HepG2 (cell line): ENCODE results near the gene SPHK1. TPM values are rescaled to one million over a fixed set of nuclear protein-coding genes. Genes with fewer than 3 reads are reported as not detected.

Source experiments
- EED ChIP-seq: sonication (generic); formaldehyde crosslinking; IDR thresholded peaks from 2 replicates; pipeline ENCODE4 v1.5.0; 2020; ENCODE audit warnings: mild to moderate bottlenecking, missing genetic modification reagents
- ELF4 ChIP-seq: sonication (generic); formaldehyde crosslinking; IDR thresholded peaks from 2 replicates; pipeline ENCODE4 v1.5.0; 2020; ENCODE audit warnings: missing genetic modification reagents, mild to moderate bottlenecking, moderate library complexity, borderline replicate concordance
- FOXC1 ChIP-seq: sonication (generic); formaldehyde crosslinking; IDR thresholded peaks from 2 replicates; pipeline ENCODE4 v1.8.0; 2022; ENCODE audit warnings: mild to moderate bottlenecking, missing genetic modification reagents, borderline replicate concordance
- HDAC2 ChIP-seq: sonication (generic); formaldehyde crosslinking; IDR thresholded peaks from 2 replicates; pipeline ENCODE4 v1.4.0; 2020; ENCODE audit warnings: missing genetic modification reagents
- HHEX ChIP-seq: IDR thresholded peaks from 2 replicates; pipeline ENCODE4 v1.6.1; 2016; ENCODE audit warnings: control low read depth
- HMGA1 ChIP-seq: sonication (generic); formaldehyde crosslinking; conservative IDR thresholded peaks from 2 replicates; pipeline ENCODE4 v1.4.0; 2020; ENCODE audit warnings: missing genetic modification reagents
- KAT7 ChIP-seq: IDR thresholded peaks from 2 replicates; pipeline ENCODE4 v1.6.1; 2018; ENCODE audit warnings: borderline replicate concordance, missing compliant biosample characterization
- NFATC3 ChIP-seq: sonication (generic); formaldehyde crosslinking; IDR thresholded peaks from 2 replicates; pipeline ENCODE4 v1.5.1; 2020; ENCODE audit warnings: mild to moderate bottlenecking, missing genetic modification reagents
- PLSCR1 ChIP-seq: sonication (generic); formaldehyde crosslinking; IDR thresholded peaks from 2 replicates; pipeline ENCODE4 v1.5.0; 2020; ENCODE audit warnings: missing genetic modification reagents, mild to moderate bottlenecking, borderline replicate concordance
- SMAD1 ChIP-seq: sonication (generic); formaldehyde crosslinking; IDR thresholded peaks from 2 replicates; pipeline ENCODE4 v1.4.0; 2020; ENCODE audit warnings: missing genetic modification reagents, low read depth, mild to moderate bottlenecking, borderline replicate concordance
- SMARCC2 ChIP-seq: fragments of 450-650 bp; IDR thresholded peaks from 2 replicates; pipeline ENCODE4 v1.6.1; 2017; ENCODE audit warnings: antibody characterized with exemption, mild to moderate bottlenecking
- SMC3 ChIP-seq: IDR thresholded peaks from 2 replicates; pipeline ENCODE4 v1.6.1; 2011; ENCODE audit warnings: low read length, improper control_type of control experiment
- SNRNP70 ChIP-seq: fragments of 200-400 bp; formaldehyde crosslinking; IDR thresholded peaks from 2 replicates; pipeline ENCODE4 v1.6.1; 2017; ENCODE audit warnings: mild to moderate bottlenecking, low read depth, low read length, moderate library complexity
- SP2 ChIP-seq: sonication (generic); formaldehyde crosslinking; IDR thresholded peaks from 2 replicates; pipeline ENCODE4 v1.5.1; 2020; ENCODE audit warnings: mild to moderate bottlenecking, missing genetic modification reagents
- ZBTB1 ChIP-seq: sonication (generic); formaldehyde crosslinking; IDR thresholded peaks from 2 replicates; pipeline ENCODE4 v1.4.0; 2020; ENCODE audit warnings: missing genetic modification reagents, borderline replicate concordance
- ZNF274 ChIP-seq: sonication (generic); formaldehyde crosslinking; IDR thresholded peaks from 2 replicates; pipeline ENCODE4 v1.5.1; 2020; ENCODE audit warnings: mild to moderate bottlenecking, missing genetic modification reagents
- ZNF331 ChIP-seq: sonication (generic); formaldehyde crosslinking; IDR thresholded peaks from 2 replicates; pipeline ENCODE4 v1.4.0; 2020; ENCODE audit warnings: missing genetic modification reagents
- ZNF607 ChIP-seq: sonication (generic); formaldehyde crosslinking; IDR thresholded peaks from 2 replicates; pipeline ENCODE4 v1.5.1; 2020; ENCODE audit warnings: missing genetic modification reagents, mild to moderate bottlenecking, borderline replicate concordance
- ZNF646 ChIP-seq: sonication (generic); formaldehyde crosslinking; IDR thresholded peaks from 2 replicates; pipeline ENCODE4 v1.9.0; 2021; ENCODE audit warnings: mild to moderate bottlenecking, missing genetic modification reagents
- ZNF75D ChIP-seq: sonication (generic); formaldehyde crosslinking; IDR thresholded peaks from 2 replicates; pipeline ENCODE4 v1.8.1; 2023; ENCODE audit warnings: missing genetic modification reagents, mild to moderate bottlenecking, borderline replicate concordance
- ZNF776 ChIP-seq: sonication (generic); formaldehyde crosslinking; IDR thresholded peaks from 2 replicates; pipeline ENCODE4 v1.4.0; 2020; ENCODE audit warnings: mild to moderate bottlenecking, missing genetic modification reagents
- ZSCAN12 ChIP-seq: sonication (generic); formaldehyde crosslinking; IDR thresholded peaks from 2 replicates; pipeline ENCODE4 v1.9.0; 2021; ENCODE audit warnings: mild to moderate bottlenecking, missing genetic modification reagents
- polyA plus RNA-seq, 8 experiments: library from polyadenylated mRNA; depleted of rRNA in 3 of 8; stranded (reverse) in 7 of 8; unstranded in 1 of 8; fragments of >200 nt; fragmentation: Illumina TruSeq in 4 of 8; extraction: Trizol in 4 of 8; gene quantifications; 2 replicates each; pipeline versions ENCODE4 v1.2.1 to v1.2.3, GENCODE V29; 2011 to 2016; ENCODE audit warnings: low read depth in 4 of 8, missing spikeins in 1 of 8, mixed read lengths in 1 of 8; ENCODE audit not compliant: insufficient read depth in 1 of 8
- total RNA-seq, 5 experiments: library from RNA; depleted of rRNA; stranded (reverse); fragments of >200 nt; fragmentation: Illumina TruSeq; extraction: Trizol; gene quantifications; 2 replicates each; pipeline ENCODE4 v1.2.3, GENCODE V29; 2016; ENCODE audit warnings: low read depth in 1 of 5

The SPHK1 gene
- total and polyA plus RNA-seq, 2 of the 13 experiments (the other 11 are each of a cell fraction or from before 2014, with no cell fraction given) = 129 to 160 TPM

- TF ChIP-seq FOXC1 (no peak), ELF4 (CRISPR knock-in tag) (no peak; the same call in 1 of the 2 replicates), ZBTB1 (CRISPR knock-in tag) (peak; percentile 73; the same call in 1 of the 2 replicates), PLSCR1 (CRISPR knock-in tag) (no peak), SNRNP70 (no peak), ZNF646 (CRISPR knock-in tag) (no peak), HHEX (no peak), SMARCC2 (no peak), ZSCAN12 (CRISPR knock-in tag) (no peak; the same call in 1 of the 2 replicates), EED (CRISPR knock-in tag) (no peak), SMC3 (no peak), SP2 (CRISPR knock-in tag) (no peak), NFATC3 (CRISPR knock-in tag) (peak; percentile 22; the same call in 1 of the 2 replicates), ZNF75D (CRISPR knock-in tag) (no peak), SMAD1 (no peak; the same call in 1 of the 2 replicates), ZNF331 (CRISPR knock-in tag) (peak; percentile 94), ZNF776 (CRISPR knock-in tag) (peak; percentile 74; the same call in 1 of the 2 replicates), KAT7 (CRISPR knock-in tag) (no peak), HMGA1 (CRISPR knock-in tag) (no peak), ZNF274 (no peak; the same call in none of the 2 replicates), HDAC2 (CRISPR knock-in tag) (peak; percentile 90), ZNF607 (no peak)
Measured at GRCh38 chr17:76376318-76377133, 7.9 kb upstream of the SPHK1 start (continued).
